Trophoblast cell (in vitro differentiated cells and primary cell): Measurements from ENCODE around the gene COQ8B.

ENCODE experiments used
- DNase-seq, 2 donors: peaks; one replicate each; pipeline ENCODE4 v3.0.0-alpha.2; 2016
- H2AFZ ChIP-seq: 2 replicates; pipeline ENCODE4 v1.6.1; 2013; ENCODE audit warnings: low read length, moderate library complexity, mild to moderate bottlenecking; ENCODE audit not compliant: insufficient read depth, poor library complexity
- H2AK5ac ChIP-seq: 2 replicates; pipeline ENCODE4 v1.6.1; 2013; ENCODE audit warnings: mild to moderate bottlenecking, low read length
- H2BK120ac ChIP-seq: 2 replicates; pipeline ENCODE4 v1.6.1; 2013; ENCODE audit warnings: low read length, mild to moderate bottlenecking, moderate library complexity; ENCODE audit not compliant: insufficient read depth, poor library complexity
- H2BK12ac ChIP-seq: 2 replicates; pipeline ENCODE4 v1.6.1; 2013; ENCODE audit warnings: mild to moderate bottlenecking, low read length, moderate library complexity
- H2BK5ac ChIP-seq: 2 replicates; pipeline ENCODE4 v1.6.1; 2013; ENCODE audit warnings: low read length, low read depth, moderate library complexity, mild to moderate bottlenecking; ENCODE audit not compliant: poor library complexity
- H3K14ac ChIP-seq: 2 replicates; pipeline ENCODE4 v1.6.1; 2013; ENCODE audit warnings: mild to moderate bottlenecking, low read length
- H3K18ac ChIP-seq: 2 replicates; pipeline ENCODE4 v1.6.1; 2013; ENCODE audit warnings: mild to moderate bottlenecking, low read length
- H3K23ac ChIP-seq: 2 replicates; pipeline ENCODE4 v1.6.1; 2013; ENCODE audit warnings: low read length
- H3K27ac ChIP-seq: 2 replicates; pipeline ENCODE4 v1.5.1; 2013; ENCODE audit warnings: low read depth, mild to moderate bottlenecking, inconsistent platforms, low read length, moderate library complexity
- H3K27me3 ChIP-seq: 2 replicates; pipeline ENCODE4 v1.6.1; 2013; ENCODE audit warnings: inconsistent platforms, mild to moderate bottlenecking, low read length, moderate library complexity; ENCODE audit not compliant: insufficient read depth
- H3K36me3 ChIP-seq, 2 experiments: 1 replicate in 1 of 2; 2 replicates in 1 of 2; pipeline ENCODE4 v1.6.1; 2013; ENCODE audit warnings: low read length in 2 of 2, mild to moderate bottlenecking in 2 of 2, moderate library complexity in 1 of 2; ENCODE audit not compliant: insufficient read depth in 2 of 2, control insufficient read depth in 1 of 2
- H3K4ac ChIP-seq: 2 replicates; pipeline ENCODE4 v1.6.1; 2013; ENCODE audit warnings: low read depth, mild to moderate bottlenecking, low read length, moderate library complexity
- H3K4me1 ChIP-seq, 2 experiments: 1 replicate in 1 of 2; 2 replicates in 1 of 2; pipeline ENCODE4 v1.6.1; 2013; ENCODE audit warnings: low read length in 2 of 2, mild to moderate bottlenecking in 2 of 2, moderate library complexity in 1 of 2; ENCODE audit not compliant: insufficient read depth in 2 of 2, control insufficient read depth in 1 of 2
- H3K4me2 ChIP-seq: 2 replicates; pipeline ENCODE4 v1.6.1; 2013; ENCODE audit warnings: inconsistent platforms, mild to moderate bottlenecking, low read length, moderate library complexity
- H3K4me3 ChIP-seq: 2 replicates; pipeline ENCODE4 v1.5.1; 2013; ENCODE audit warnings: mild to moderate bottlenecking, low read depth, low read length, inconsistent platforms
- H3K79me1 ChIP-seq: one replicate; pipeline ENCODE4 v1.6.1; 2013; ENCODE audit warnings: low read length
- H3K79me2 ChIP-seq: 2 replicates; pipeline ENCODE4 v1.6.1; 2013; ENCODE audit warnings: low read length, mild to moderate bottlenecking; ENCODE audit not compliant: control insufficient read depth, insufficient read depth, poor library complexity
- H3K9ac ChIP-seq: 2 replicates; pipeline ENCODE4 v1.6.1; 2013; ENCODE audit warnings: mild to moderate bottlenecking, low read length
- H3K9me3 ChIP-seq: 2 replicates; pipeline ENCODE4 v1.6.1; 2013; ENCODE audit warnings: low read depth, mild to moderate bottlenecking, control low read depth, inconsistent platforms, low read length; ENCODE audit not compliant: insufficient read depth
- H4K12ac ChIP-seq: 2 replicates; pipeline ENCODE4 v1.6.1; 2013; ENCODE audit warnings: low read depth, mild to moderate bottlenecking, low read length, moderate library complexity
- H4K8ac ChIP-seq: 2 replicates; pipeline ENCODE4 v1.6.1; 2013; ENCODE audit warnings: low read depth, mild to moderate bottlenecking, low read length, moderate library complexity
- H4K91ac ChIP-seq: one replicate; pipeline ENCODE4 v1.6.1; 2013; ENCODE audit warnings: low read depth, mild to moderate bottlenecking, low read length, moderate library complexity
- WGBS: extraction: QIAGEN DNeasy Blood & Tissue Kit; methylation state at CpG from one replicate; pipeline ENCODE4 v1.1.7; 2013; ENCODE audit warnings: missing lambda C conversion rate; ENCODE audit not compliant: insufficient read length, insufficient coverage; ENCODE audit errors: extremely low coverage; 5-methylcytosine and 5-hydroxymethylcytosine counted together

The COQ8B gene

GRCh38 chr19:40741527-40742390 lies 25.1 kb upstream of the COQ8B start:
- WGBS = no CpG with 5 or more reads among the region's 10 CpGs

GRCh38 chr19:40740747-40741146 lies 24.1 kb upstream of the COQ8B start:
- Histone ChIP-seq H3K4ac (no peak overlapping the region), H4K8ac (no peak overlapping the region), H3K18ac (no peak overlapping the region), H3K79me1 (peaks cover 4% of the 10 kb centered on the region), H3K4me3 (no peak overlapping the region), H3K27me3 (no peaks in the 10 kb centered on the region), H2AFZ (no peak overlapping the region), H3K23ac (no peak overlapping the region), H3K79me2 (no peaks in the 10 kb centered on the region), H4K12ac (no peak overlapping the region), H3K4me2 (no peak overlapping the region), H3K9me3 (no peaks in the 10 kb centered on the region), H2AK5ac (no peak overlapping the region), H2BK120ac (no peak overlapping the region), H3K9ac (no peak overlapping the region), H4K91ac (no peak overlapping the region), H2BK5ac (no peak overlapping the region), H3K36me3 (peaks cover 37 to 42% of the 10 kb centered on the region in 2 experiments), H2BK12ac (no peak overlapping the region), H3K27ac (no peak overlapping the region), H3K14ac (no peak overlapping the region), H3K4me1 (peaks cover 12 to 17% of the 10 kb centered on the region in 2 experiments)
- no peak for DNase-seq
- WGBS = no CpG with 5 or more reads among the region's 6 CpGs

More at GRCh38 chr19:40741527-40742390, 25.1 kb upstream of the COQ8B start:
- Histone ChIP-seq H3K14ac (no peak overlapping the region), H3K79me2 (no peaks in the 10 kb centered on the region), H4K91ac (no peak overlapping the region), H2BK12ac (no peak overlapping the region), H3K18ac (no peak overlapping the region), H4K8ac (no peak overlapping the region), H3K9me3 (no peaks in the 10 kb centered on the region), H2BK5ac (no peak overlapping the region), H3K4me2 (no peak overlapping the region), H4K12ac (no peak overlapping the region), H3K27me3 (no peaks in the 10 kb centered on the region), H3K4me1 (peaks cover 12 to 17% of the 10 kb centered on the region in 2 experiments), H3K36me3 (peaks cover 30 to 35% of the 10 kb centered on the region in 2 experiments), H2BK120ac (no peak overlapping the region), H3K4me3 (no peak overlapping the region), H2AK5ac (no peak overlapping the region), H3K4ac (no peak overlapping the region), H3K27ac (no peak overlapping the region), H3K9ac (no peak overlapping the region), H2AFZ (no peak overlapping the region), H3K23ac (no peak overlapping the region), H3K79me1 (peaks cover 4% of the 10 kb centered on the region)
- no peak for DNase-seq

- H3K4me3 ChIP-seq = no peak overlapping the region
- no CpG with 5 or more reads among the region's 16 CpGs for WGBS
- H2BK5ac ChIP-seq = no peak overlapping the region
Measured at GRCh38 chr19:40739871-40740703, 23.4 kb upstream of the COQ8B start.

GRCh38 chr19:40739030-40739839 lies 22.5 kb upstream of the COQ8B start:
- H3K4me3 ChIP-seq = no peak overlapping the region
- H4K12ac ChIP-seq = no peak overlapping the region
- H2BK12ac ChIP-seq = no peak overlapping the region
- no peaks in the 10 kb centered on the region for H3K27me3 ChIP-seq
- H3K18ac ChIP-seq = no peak overlapping the region
- no peaks in the 10 kb centered on the region for H3K79me2 ChIP-seq
- H3K4ac ChIP-seq = no peak overlapping the region
- no peak overlapping the region for H3K27ac ChIP-seq
- H2AK5ac ChIP-seq = no peak overlapping the region
- H4K91ac ChIP-seq = no peak overlapping the region
- H3K9ac ChIP-seq = no peak overlapping the region
- peaks cover 52 to 56% of the 10 kb centered on the region in 2 experiments for H3K36me3 ChIP-seq
- no peak overlapping the region for H4K8ac ChIP-seq
- DNase-seq = no peak
- H3K9me3 ChIP-seq = no peaks in the 10 kb centered on the region
- peaks cover 2 to 3% of the 10 kb centered on the region in 2 experiments for H3K4me1 ChIP-seq
- no peak overlapping the region for H2BK5ac ChIP-seq
- no peak overlapping the region for H2AFZ ChIP-seq
- no peak overlapping the region for H3K14ac ChIP-seq
- no peaks in the 10 kb centered on the region for H3K79me1 ChIP-seq
- no peak overlapping the region for H3K23ac ChIP-seq
- WGBS = no CpG with 5 or more reads among the region's 22 CpGs
- no peak overlapping the region for H3K4me2 ChIP-seq
- H2BK120ac ChIP-seq = no peak overlapping the region

More at GRCh38 chr19:40739871-40740703, 23.4 kb upstream of the COQ8B start:
- no peak overlapping the region for H3K18ac ChIP-seq
- H3K23ac ChIP-seq = no peak overlapping the region
- H3K4me2 ChIP-seq = no peak overlapping the region
- no peak overlapping the region for H4K12ac ChIP-seq
- H3K27me3 ChIP-seq = no peaks in the 10 kb centered on the region
- H3K9ac ChIP-seq = no peak overlapping the region
- no peak overlapping the region for H3K27ac ChIP-seq
- H4K91ac ChIP-seq = no peak overlapping the region
- H2AK5ac ChIP-seq = no peak overlapping the region
- peaks cover 10 to 12% of the 10 kb centered on the region in 2 experiments for H3K4me1 ChIP-seq
- H3K14ac ChIP-seq = no peak overlapping the region
- H3K9me3 ChIP-seq = no peaks in the 10 kb centered on the region
- peaks cover 2% of the 10 kb centered on the region for H3K79me1 ChIP-seq
- H2BK120ac ChIP-seq = no peak overlapping the region
- H3K4ac ChIP-seq = no peak overlapping the region
- no peak for DNase-seq
- no peak overlapping the region for H2AFZ ChIP-seq
- peaks cover 43 to 49% of the 10 kb centered on the region in 2 experiments for H3K36me3 ChIP-seq
- H4K8ac ChIP-seq = no peak overlapping the region
- H3K79me2 ChIP-seq = no peaks in the 10 kb centered on the region
- no peak overlapping the region for H2BK12ac ChIP-seq
